HepG2 (cell line): ENCODE data around the gene NUDT22. TPM values are rescaled to one million over a fixed set of nuclear protein-coding genes. Genes with fewer than 3 reads are reported as not detected.
A peak's percentile ranks its signal among the peaks of the same experiment; 100 is the strongest.

Experiments used
- ATAC-seq: fragments of 200-7000 bp; cut with Tn5 transposase; 3 replicates; pipeline ENCODE4 v1.9.1; 2020; ENCODE audit warnings: mild to moderate bottlenecking, moderate library complexity
- BruUV-seq: library from RNA; stranded (reverse); fragments of 400-500 nt; replicated peaks from 2 replicates; lab custom pipeline; 2021; lab: Mats Ljungman, UMichigan
- CTCF ChIA-PET: fragments of 300-600 bp; formaldehyde crosslinking; extraction: SDS; loops from one replicate; lab custom pipeline; 2021; ENCODE audit warnings: low total read pairs, inconsistent platforms, low intra/inter-chr PET ratio; lab: Yijun Ruan, JAX
- POLR2A ChIA-PET: fragments of 350-600 bp; sonication (Branson Sonifier 250); formaldehyde crosslinking; loops from one replicate; lab custom pipeline; 2020; ENCODE audit warnings: antibody characterized with exemption, inconsistent platforms; lab: Yijun Ruan, JAX
- DNase-seq: peaks from one replicate; pipeline ENCODE4 v3.0.0-alpha.2; 2015; ENCODE audit warnings: low spot score
- FAIRE-seq: peaks from 3 replicates; lab custom pipeline; 2011; peaks lifted over from hg19 to GRCh38; lab: Jason Lieb, UNC
- H2AFZ ChIP-seq: one replicate; pipeline ENCODE4 v1.6.1; 2011; ENCODE audit warnings: low read length, inconsistent platforms
- H3K27ac ChIP-seq: fragments of 300-600 bp; 3 replicates; pipeline ENCODE4 v1.8.0; 2011; ENCODE audit warnings: mixed run types, mild to moderate bottlenecking, mixed read lengths, low read length, inconsistent platforms; ENCODE audit not compliant: insufficient read depth; ENCODE audit errors: extremely low read length
- H3K27me3 ChIP-seq, 2 experiments: fragments of 200-600 bp in 1 of 2; 2 replicates in 1 of 2; 3 replicates in 1 of 2; pipeline versions ENCODE4 v1.6.0 to v1.8.0; 2011; ENCODE audit warnings: low read length in 2 of 2, mild to moderate bottlenecking in 2 of 2, moderate library complexity in 2 of 2, inconsistent platforms in 1 of 2; ENCODE audit not compliant: insufficient read depth in 2 of 2, control insufficient read depth in 1 of 2
- H3K36me3 ChIP-seq, 2 experiments: fragments of 200-600 bp in 1 of 2; replicated peaks in 1 of 2; 2 replicates in 1 of 2; 3 replicates in 1 of 2; pipeline versions ENCODE4 v1.5.1 to v1.8.0; 2011; ENCODE audit warnings: low read length in 2 of 2, inconsistent platforms in 1 of 2; ENCODE audit not compliant: insufficient read depth in 2 of 2, control insufficient read depth in 1 of 2
- H3K4me1 ChIP-seq: 2 replicates; pipeline ENCODE4 v1.5.1; 2012; ENCODE audit warnings: low read length, inconsistent platforms; ENCODE audit not compliant: insufficient read depth
- H3K4me2 ChIP-seq: 2 replicates; pipeline ENCODE4 v1.6.0; 2011; ENCODE audit warnings: low read depth, low read length, inconsistent platforms
- H3K4me3 ChIP-seq, 3 experiments: fragments of 200-600 bp in 1 of 3; sonication (generic), shearing (Covaris generic) in 1 of 3; replicated peaks in 1 of 3; 2 replicates each; pipeline ENCODE4 v1.5.1; 2011 to 2016; ENCODE audit warnings: low read length in 3 of 3, inconsistent platforms in 2 of 3, low read depth in 2 of 3, mild to moderate bottlenecking in 2 of 3, control low read depth in 1 of 3, mixed read lengths in 1 of 3; ENCODE audit not compliant: insufficient read depth in 1 of 3
- H3K79me2 ChIP-seq: one replicate; pipeline ENCODE4 v1.6.1; 2011; ENCODE audit warnings: low read length, inconsistent platforms; ENCODE audit not compliant: insufficient read depth
- H3K9ac ChIP-seq: 2 replicates; pipeline ENCODE4 v1.6.0; 2011; ENCODE audit warnings: mild to moderate bottlenecking, low read depth, low read length, inconsistent platforms; ENCODE audit not compliant: insufficient read depth
- H3K9me3 ChIP-seq: 2 replicates; pipeline ENCODE4 v1.5.1; 2012; ENCODE audit warnings: mild to moderate bottlenecking, low read length
- H4K20me1 ChIP-seq: 2 replicates; pipeline ENCODE4 v1.6.0; 2011; ENCODE audit warnings: inconsistent platforms, mild to moderate bottlenecking, low read length, moderate library complexity; ENCODE audit not compliant: insufficient read depth
- AGO2 ChIP-seq: fragments of 200-400 bp; formaldehyde crosslinking; optimal IDR thresholded peaks from 2 replicates; pipeline ENCODE3; 2017; ENCODE audit warnings: mild to moderate bottlenecking, low read depth, low read length, moderate library complexity
- RBFOX2 ChIP-seq: fragments of 200-400 bp; formaldehyde crosslinking; IDR thresholded peaks from 2 replicates; pipeline ENCODE4 v1.6.1; 2017; ENCODE audit warnings: low read depth, mild to moderate bottlenecking, low read length
- SRF ChIP-seq: IDR thresholded peaks from 2 replicates; pipeline ENCODE4 v1.6.1; 2011; ENCODE audit warnings: mild to moderate bottlenecking, low read depth, low read length, moderate library complexity
- SRSF9 ChIP-seq: fragments of 200-400 bp; formaldehyde crosslinking; IDR thresholded peaks from 2 replicates; pipeline ENCODE4 v1.6.1; 2018; ENCODE audit warnings: borderline replicate concordance, mild to moderate bottlenecking, low read depth, low read length; ENCODE audit not compliant: insufficient read depth, poor library complexity, severe bottlenecking
- ZBED4 ChIP-seq: sonication (generic); formaldehyde crosslinking; IDR thresholded peaks from 2 replicates; pipeline ENCODE4 v1.4.0; 2020; ENCODE audit warnings: missing genetic modification reagents, borderline replicate concordance
- ZBTB38 ChIP-seq: sonication (generic); formaldehyde crosslinking; IDR thresholded peaks from 2 replicates; pipeline ENCODE4 v1.5.1; 2020; ENCODE audit warnings: mild to moderate bottlenecking, missing genetic modification reagents
- ZNF687 ChIP-seq: sonication (generic); formaldehyde crosslinking; IDR thresholded peaks from 2 replicates; pipeline ENCODE4 v1.5.1; 2020; ENCODE audit warnings: mild to moderate bottlenecking, missing genetic modification reagents, moderate library complexity
- ZNF747 ChIP-seq: sonication (generic); formaldehyde crosslinking; IDR thresholded peaks from 2 replicates; pipeline ENCODE4 v1.8.1; 2023; ENCODE audit warnings: missing genetic modification reagents, mild to moderate bottlenecking, borderline replicate concordance
- WGBS: methylation state at CpG from one replicate; pipeline ENCODE4 v1.1.6; 2017; ENCODE audit warnings: low lambda C conversion rate; 5-methylcytosine and 5-hydroxymethylcytosine counted together
- in situ Hi-C: cut with HindIII; loops from 2 replicates; pipeline ENCODE4 v1.10.0; 2017; ENCODE audit warnings: low pct_unique_long_range_greater_than_20kb; ENCODE audit not compliant: extremely low pct_ligation_motif_present
- intact Hi-C: fragments of 100-400 bp; cut with micrococcal nuclease; formaldehyde crosslinking; loops from one replicate; pipeline ENCODE4 v1.10.0; 2022; ENCODE audit not compliant: unreplicated experiment
- polyA plus RNA-seq, 8 experiments: library from polyadenylated mRNA; depleted of rRNA in 3 of 8; stranded (reverse) in 7 of 8; unstranded in 1 of 8; fragments of >200 nt; fragmentation: Illumina TruSeq in 4 of 8; extraction: Trizol in 4 of 8; gene quantifications; 2 replicates each; pipeline versions ENCODE4 v1.2.1 to v1.2.3, GENCODE V29; 2011 to 2016; ENCODE audit warnings: low read depth in 4 of 8, missing spikeins in 1 of 8, mixed read lengths in 1 of 8; ENCODE audit not compliant: insufficient read depth in 1 of 8
- total RNA-seq, 5 experiments: library from RNA; depleted of rRNA; stranded (reverse); fragments of >200 nt; fragmentation: Illumina TruSeq; extraction: Trizol; gene quantifications; 2 replicates each; pipeline ENCODE4 v1.2.3, GENCODE V29; 2016; ENCODE audit warnings: low read depth in 1 of 5

The NUDT22 gene
- total and polyA plus RNA-seq, 2 of the 13 experiments (the other 11 are each of a cell fraction or from before 2014, with no cell fraction given), result 33.5 to 39.8 TPM

GRCh38 chr11:64223001-64223651 lies 2.9 kb upstream of the NUDT22 start:
- WGBS, result 91% methylated on average over 19 of the region's 24 CpGs

More at GRCh38 chr11:64223001-64223651, 2.9 kb upstream of the NUDT22 start:
- no TSS peak for BruUV-seq
- Histone ChIP-seq H3K36me3 (peaks cover 0 to 3% of the 10 kb centered on the region in 2 experiments; a peak in 2 of 5 replicates), H3K4me3 (no peak overlapping the region), H3K9ac (no peak overlapping the region), H3K9me3 (no peaks in the 10 kb centered on the region), H3K27me3 (no peaks in the 10 kb centered on the region), H3K4me1 (peaks cover 42% of the 10 kb centered on the region), H3K27ac (no peak overlapping the region), H3K4me2 (no peak overlapping the region), H2AFZ (no peak overlapping the region), H3K79me2 (no peaks in the 10 kb centered on the region), H4K20me1 (no peaks in the 10 kb centered on the region)
- no peak for TF ChIP-seq SRSF9
- no peak for TF ChIP-seq SRF
- no peak for TF ChIP-seq ZNF747
- TF ChIP-seq AGO2, result peak; percentile 84
- TF ChIP-seq ZBTB38, result peak; percentile 56; the same call in 1 of the 2 replicates
- no peak for TF ChIP-seq ZBED4 (CRISPR knock-in tag)
- peak; percentile 41 for TF ChIP-seq RBFOX2
- TF ChIP-seq ZNF687 (CRISPR knock-in tag), result peak; percentile 30; the same call in 1 of the 2 replicates
- POLR2A ChIA-PET, result interaction anchor here (1.0 to 1.7 kb wide), 2 partner anchors 38 to 95 kb away, joined by 3 to 5 read pairs; partner anchors contain the start of genes PRDX5, STIP1 and TRMT112
- CTCF ChIA-PET, result no interaction called here
- in situ Hi-C loops, result no loop called here
- ATAC-seq (no peak), FAIRE-seq (no peak), DNase-seq (no peak)
- intact Hi-C loops, result no loop called here
